Activated CD4-positive, CD25-positive, alpha-beta regulatory T cell treated with anti-CD3 and anti-CD28 coated beads, Interleukin-2, amount 50 U/mL, for 72 hours (primary cell): Measurements from ENCODE around the gene SNF8.
A peak's percentile ranks its signal among the peaks of the same experiment; 100 is the strongest.

Source experiments
- DNase-seq: peaks from one replicate; pipeline ENCODE4 v3.0.0; 2021

Gene SNF8

DNA sequence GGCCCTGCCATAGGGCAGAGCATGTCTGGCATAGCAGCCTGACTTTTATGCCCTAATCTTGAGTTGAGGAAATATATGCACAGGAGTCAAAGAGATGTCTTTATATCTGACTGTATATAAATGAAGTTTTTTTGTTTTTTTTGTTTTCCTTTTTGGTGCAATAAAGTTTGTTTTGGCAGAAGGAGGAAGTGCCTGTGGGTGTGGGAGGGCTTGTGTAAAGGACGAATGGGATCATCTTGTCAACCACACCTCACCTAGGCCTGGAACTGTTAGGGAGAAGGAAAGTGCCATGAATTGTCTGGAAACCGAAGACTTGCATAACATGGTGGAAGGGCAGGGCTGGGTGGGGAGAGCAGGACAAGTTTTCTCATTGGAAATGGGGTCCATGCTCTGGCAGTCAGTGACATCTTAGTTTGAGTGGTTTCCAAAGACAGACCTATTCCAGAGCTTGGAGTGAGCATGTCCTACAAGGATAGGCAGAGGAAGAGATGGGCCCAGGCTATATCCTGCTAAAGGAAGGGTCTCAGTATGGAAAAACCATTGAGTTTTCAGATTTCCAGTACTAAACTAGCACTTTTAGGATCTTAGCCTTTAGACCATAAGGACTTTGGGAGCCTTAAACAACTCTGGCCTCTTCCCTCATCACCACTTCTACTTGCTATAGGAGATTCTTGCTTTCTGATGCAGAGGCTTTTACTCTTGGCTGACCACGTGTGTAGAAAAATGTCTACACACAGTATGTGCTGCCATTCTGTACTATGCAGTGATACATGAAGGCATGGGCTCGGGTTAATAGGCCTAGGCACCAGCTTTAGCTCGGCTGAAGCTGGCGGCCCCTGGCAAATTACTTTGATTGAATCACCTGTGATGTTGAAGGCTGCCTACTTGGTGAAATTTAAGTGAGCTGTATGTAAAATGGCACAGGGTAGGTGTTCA, 15.5 kb downstream of the SNF8 start:
- no peak for DNase-seq

DNA sequence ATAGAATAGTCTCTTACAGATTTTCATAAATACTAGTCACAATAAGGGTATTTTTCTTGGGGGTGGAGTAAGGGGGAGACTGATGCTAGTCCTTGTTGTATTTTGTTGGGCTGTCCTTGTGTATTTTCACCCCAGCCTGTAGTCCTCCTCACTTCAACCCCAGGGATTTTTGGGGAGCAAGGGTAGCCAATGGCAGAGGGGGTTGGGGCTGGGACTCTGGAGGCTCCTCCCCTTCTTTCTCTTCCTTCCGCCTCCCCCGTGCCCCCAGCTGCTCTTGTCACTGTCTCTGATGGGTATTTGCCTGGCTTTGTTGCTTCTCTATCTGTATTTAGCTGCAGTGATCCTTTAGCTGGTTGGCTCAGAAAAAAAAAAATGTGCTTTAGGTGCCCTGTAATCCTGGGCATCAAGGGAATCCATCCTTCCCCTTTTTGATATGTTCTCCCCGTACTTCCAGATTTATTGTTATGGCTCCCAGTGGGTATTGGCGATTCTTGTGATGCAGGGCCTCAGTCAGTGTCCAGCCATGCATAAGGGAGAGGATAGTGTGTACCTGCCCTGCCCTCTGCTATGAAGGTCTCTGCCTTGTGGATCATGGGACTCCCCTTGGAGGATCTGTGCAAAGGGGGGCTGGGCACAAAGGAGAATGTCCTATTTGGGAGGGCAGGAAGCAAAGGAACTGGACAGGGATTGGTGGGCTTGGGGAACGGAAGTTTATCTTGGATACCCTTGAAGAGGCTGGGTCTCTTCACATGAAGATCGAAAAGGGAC, 16.5 kb downstream of the SNF8 start:
- DNase-seq, result no peak

- no peak for DNase-seq
Measured at GRCh38 chr17:48925991-48926342, 18.7 kb downstream of the SNF8 start.

- DNase-seq, result no peak
Measured at GRCh38 chr17:48925251-48925990, 19.2 kb downstream of the SNF8 start.

- peak; percentile 64 for DNase-seq
Measured at GRCh38 chr17:48915459-48916282, 29.0 kb downstream of the SNF8 start.

DNA sequence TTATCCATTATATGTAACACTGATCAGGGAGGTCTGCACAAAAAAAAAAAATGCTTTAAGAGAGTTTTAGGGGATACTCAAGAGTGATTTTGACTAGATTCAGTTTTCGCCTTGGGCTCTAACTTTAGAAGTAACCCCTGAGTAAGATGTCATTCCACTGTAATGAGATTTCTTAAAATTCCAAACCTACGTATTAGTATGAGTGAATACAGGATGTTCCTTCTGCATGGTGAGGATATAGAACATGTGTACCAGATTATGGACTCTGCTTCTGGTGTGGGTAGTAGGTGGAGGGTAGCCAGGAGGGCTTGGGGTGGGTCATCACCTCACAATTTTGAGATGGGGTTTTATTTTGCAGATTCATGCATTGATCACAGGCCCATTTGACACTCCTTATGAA, 32.2 kb downstream of the SNF8 start:
- DNase-seq, result no peak

DNA sequence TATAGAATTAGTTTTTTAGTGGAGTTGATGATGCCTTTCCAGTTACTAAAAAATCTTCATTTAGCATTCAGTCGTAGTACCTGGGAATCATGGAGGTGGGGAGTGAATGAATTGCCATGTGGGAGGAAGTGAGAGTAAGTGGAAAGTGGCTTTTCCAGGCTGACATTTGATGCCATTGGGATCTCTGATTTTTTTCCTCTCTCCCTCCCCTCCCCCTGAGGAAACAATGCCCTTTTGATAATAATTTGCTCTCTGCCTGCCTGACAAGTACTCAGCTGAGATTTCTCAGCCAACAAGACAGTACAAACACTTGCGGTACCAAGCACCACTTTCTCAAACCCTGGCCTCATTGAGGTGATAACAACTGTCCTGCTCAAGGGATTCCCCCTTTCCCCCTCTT, 34.3 kb downstream of the SNF8 start:
- DNase-seq, result no peak

DNA sequence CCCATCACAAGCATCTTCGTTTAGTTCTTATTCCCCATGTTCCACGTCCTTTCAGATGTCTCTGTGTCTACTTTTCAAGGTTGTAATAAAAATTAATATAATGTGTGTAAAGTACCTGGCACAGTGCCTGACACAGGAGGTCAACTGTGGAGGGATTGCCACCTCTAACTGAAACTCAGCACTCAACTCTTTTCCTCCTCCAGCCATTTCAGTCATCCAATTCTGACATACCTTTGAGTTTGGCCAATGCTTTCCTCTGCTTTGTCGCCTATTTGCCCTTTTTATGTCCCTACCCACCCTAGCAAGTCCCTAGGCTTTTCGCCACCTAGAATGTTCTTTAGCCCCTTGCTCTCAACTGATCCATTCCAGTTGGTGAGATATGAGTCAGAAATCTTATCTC, 34.9 kb downstream of the SNF8 start:
- no peak for DNase-seq

DNA sequence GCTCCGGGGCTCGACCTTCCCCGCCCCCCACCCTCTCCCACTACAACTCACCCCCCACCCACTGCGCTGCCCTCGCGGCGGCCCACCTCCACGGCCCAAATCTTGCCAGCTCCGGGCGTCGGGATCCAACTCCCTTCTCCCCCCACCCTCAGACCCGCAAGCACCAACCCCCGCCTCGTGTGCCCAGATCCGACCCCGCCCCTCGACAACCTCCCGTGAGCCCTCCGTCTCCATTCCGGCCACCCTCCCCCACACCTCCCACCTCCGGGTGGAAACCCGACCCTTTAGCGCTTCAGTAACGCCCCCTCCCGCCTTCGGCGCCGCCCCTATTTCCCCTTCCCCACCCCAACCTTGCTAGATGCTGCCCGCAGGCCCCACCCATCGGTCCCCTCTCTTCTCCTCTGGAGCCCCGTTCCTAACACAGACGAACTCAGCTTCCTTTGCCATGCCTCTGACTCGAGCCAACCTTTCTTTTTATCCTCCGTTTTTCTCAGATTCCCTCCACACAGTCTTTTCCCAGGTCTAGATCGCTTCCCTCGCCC, 35.7 kb downstream of the SNF8 start:
- DNase-seq, result peak; percentile 82

DNA sequence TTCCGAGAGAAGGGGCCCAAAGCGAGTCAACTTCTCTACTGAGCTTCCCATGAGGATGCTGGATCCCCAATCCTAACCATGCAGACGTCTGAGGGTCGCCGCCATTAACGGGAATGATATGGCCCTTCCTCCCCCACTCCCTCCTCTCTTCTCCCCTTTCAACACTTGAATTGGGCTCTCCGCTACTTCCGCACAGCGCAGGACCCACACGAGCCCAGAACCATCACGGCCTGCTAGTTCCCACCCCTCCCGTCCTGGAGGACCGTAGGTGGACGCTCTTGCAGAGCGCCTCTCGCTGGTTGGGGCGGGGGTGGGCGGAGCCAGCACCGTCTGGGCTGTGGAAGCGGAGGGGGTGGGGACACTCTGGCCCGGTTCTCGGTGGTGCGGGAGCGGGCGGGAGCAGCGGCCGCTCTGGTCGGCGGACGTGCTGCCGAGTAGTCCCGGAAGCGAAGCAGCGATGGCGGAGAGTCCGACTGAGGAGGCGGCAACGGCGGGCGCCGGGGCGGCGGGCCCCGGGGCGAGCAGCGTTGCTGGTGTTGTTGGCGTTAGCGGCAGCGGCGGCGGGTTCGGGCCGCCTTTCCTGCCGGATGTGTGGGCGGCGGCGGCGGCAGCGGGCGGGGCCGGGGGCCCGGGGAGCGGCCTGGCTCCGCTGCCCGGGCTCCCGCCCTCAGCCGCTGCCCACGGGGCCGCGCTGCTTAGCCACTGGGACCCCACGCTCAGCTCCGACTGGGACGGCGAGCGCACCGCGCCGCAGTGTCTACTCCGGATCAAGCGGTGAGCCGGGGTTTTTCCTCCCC, 36.4 kb downstream of the SNF8 start, which contains the start of gene UBE2Z:
Gene UBE2Z, plus strand, starts transcription at position 361 of the 797 bp plus-strand sequence. Its CDS starts 97 bp downstream, at position 458.
- peak; percentile 83 for DNase-seq

GRCh38 chr17:48907713-48908046, 37.0 kb downstream of the SNF8 start:
- no peak for DNase-seq

GRCh38 chr17:48905987-48906515, 38.6 kb downstream of the SNF8 start:
- DNase-seq, result no peak

GRCh38 chr17:48904428-48904827, 40.2 kb downstream of the SNF8 start:
- DNase-seq, result no peak

- DNase-seq, result no peak
Measured at GRCh38 chr17:48903401-48903800, 41.2 kb downstream of the SNF8 start.

DNA sequence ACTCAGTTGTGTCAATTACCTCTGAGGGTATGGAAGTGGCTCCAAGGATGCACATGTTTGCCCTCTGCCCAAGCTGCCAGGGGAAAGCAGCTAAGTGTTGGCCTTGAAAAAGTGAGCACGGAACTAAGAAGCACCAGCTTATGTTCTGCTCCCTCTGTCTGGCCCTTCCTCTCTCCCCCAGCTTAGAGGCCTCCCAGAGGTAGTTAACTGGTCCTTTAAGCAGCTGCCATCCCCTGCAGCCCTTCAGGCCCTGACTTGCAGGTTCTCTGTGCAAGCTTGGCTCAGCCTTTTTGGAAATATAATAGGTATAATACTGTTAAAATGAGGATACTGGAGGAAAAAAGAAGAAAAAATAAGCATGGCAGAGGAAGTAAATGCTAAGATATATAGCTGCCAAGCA, 43.4 kb downstream of the SNF8 start:
- DNase-seq, result no peak

DNA sequence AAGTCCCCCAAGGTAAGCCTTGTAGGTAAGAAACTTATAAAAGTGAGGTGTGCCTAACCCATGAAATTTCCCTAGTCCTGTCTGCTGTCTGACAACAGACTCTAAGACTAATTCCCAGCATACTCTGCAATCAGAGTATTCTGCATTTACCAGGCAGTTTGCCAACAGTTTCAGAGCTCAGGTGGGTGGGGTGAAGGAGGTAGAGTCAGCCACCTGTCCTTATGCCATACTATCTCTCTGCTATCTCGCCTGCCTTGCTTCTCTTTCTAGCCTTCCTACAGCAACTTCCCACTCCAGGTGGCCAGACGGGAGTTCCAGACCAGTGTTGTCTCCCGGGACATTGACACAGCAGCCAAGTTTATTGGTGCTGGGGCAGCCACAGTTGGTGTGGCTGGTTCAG, 49.8 kb downstream of the SNF8 start:
- no peak for DNase-seq

DNA sequence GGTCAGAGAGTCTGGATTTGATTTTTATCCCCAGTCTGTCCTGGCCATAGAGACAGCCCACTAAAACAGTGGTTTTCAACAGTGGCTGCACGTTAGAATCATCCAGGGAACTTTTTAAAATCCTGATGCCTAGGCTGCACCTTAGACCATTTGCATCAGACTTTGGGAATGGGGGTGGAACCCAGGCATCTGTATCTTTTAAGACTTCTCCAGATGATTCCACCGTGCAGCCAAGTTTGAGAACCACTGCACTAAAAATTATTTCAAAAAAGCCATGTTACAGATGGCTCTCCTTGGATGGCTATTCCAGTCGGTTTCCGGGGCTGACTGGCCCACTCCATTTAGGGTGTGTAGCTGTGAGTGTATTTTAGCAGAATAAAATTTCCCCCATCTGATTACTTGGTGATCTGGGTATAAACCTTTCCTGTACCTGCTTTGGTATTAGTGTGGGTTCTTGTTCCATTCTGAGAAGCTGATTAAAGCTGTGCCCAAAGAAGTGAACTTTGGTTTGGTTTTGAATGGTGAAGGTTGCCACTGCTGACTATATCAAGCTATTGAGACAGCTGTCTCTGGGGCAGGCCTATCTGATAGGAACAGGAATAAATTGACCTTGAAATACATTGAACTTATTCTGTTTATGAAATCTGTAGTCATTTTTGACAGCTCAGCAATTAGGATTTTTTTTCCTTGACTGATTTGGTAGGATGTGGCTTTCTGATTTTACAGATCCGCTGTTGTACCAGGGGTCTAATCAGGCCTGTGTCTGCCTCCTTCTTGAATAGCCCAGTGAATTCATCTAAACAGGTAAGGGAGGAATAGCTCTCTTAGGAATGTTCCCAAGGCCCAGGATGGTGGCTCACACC, 50.8 kb downstream of the SNF8 start:
- DNase-seq, result no peak

- DNase-seq, result no peak
Measured at GRCh38 chr17:48892940-48893645, 51.5 kb downstream of the SNF8 start.

- DNase-seq, result no peak
Measured at GRCh38 chr17:48890086-48890485, 54.6 kb downstream of the SNF8 start.
